Gastrocnemius medialis (tissue), 4 donors: Measurements from ENCODE around the gene ZNF397.

Experiments
- CTCF ChIP-seq, 5 experiments: fragments of 450-650 bp in 3 of 5; fragments of 200-600 bp in 2 of 5; sonication (generic) in 2 of 5; IDR thresholded peaks in 4 of 5; conservative IDR thresholded peaks in 1 of 5; 1 replicate in 4 of 5; 2 replicates in 1 of 5; pipeline ENCODE4 v1.5.1; 2016 to 2019; ENCODE audit warnings: antibody characterized with exemption in 5 of 5, mild to moderate bottlenecking in 3 of 5, moderate library complexity in 3 of 5
- POLR2A ChIP-seq, 2 donors: fragments of 450-650 bp; IDR thresholded peaks; one replicate each; pipeline ENCODE4 v1.6.1; 2017; ENCODE audit warnings: antibody characterized with exemption in 2 of 2, mild to moderate bottlenecking in 2 of 2, moderate library complexity in 2 of 2

GRCh38 chr18:35282353-35282752, 41.5 kb downstream of the ZNF397 start:
- no peak for TF ChIP-seq CTCF (IDR thresholded peaks at IDR 0.05 in 4 of 5, conservative IDR thresholded peaks at IDR 0.05 in 1 of 5)
- TF ChIP-seq POLR2A (IDR thresholded peaks at IDR 0.05): no peak
